HCT116 (cell line): ENCODE data around the gene KRI1. TPM values are rescaled to one million over a fixed set of nuclear protein-coding genes. Genes with fewer than 3 reads are reported as not detected.

Experiments used
- ATAC-seq: fragments of 200-7000 bp; cut with Tn5 transposase; 2 replicates; pipeline ENCODE4 v1.9.1; 2020; ENCODE audit warnings: mild to moderate bottlenecking, moderate library complexity
- BruUV-seq: library from RNA; stranded (reverse); fragments of 400-500 nt; replicated peaks from 2 replicates; lab custom pipeline; 2021; lab: Mats Ljungman, UMichigan
- CTCF ChIA-PET: fragments of 300-600 bp; sonication (Branson Sonifier 250); formaldehyde crosslinking; loops from one replicate; lab custom pipeline; 2021; ENCODE audit warnings: antibody characterized with exemption; lab: Charles Lee
- POLR2A ChIA-PET: fragments of 300-600, 350-600 bp; sonication (Branson Sonifier 250); formaldehyde crosslinking; loops from one replicate; lab custom pipeline; 2021; ENCODE audit warnings: antibody characterized with exemption; lab: Charles Lee
- RAD21 ChIA-PET, 2 experiments: fragments of 300-600 bp; sonication (Branson Sonifier 250); formaldehyde crosslinking; loops; one replicate each; lab custom pipeline; 2023; ENCODE audit warnings: low total read pairs in 2 of 2; ENCODE audit not compliant: uncharacterized antibody in 2 of 2, unreplicated experiment in 2 of 2, low non-redundant PET in 1 of 2; lab: Charles Lee
- DNase-seq: peaks from one replicate; pipeline ENCODE4 v3.0.0-alpha.2; 2010; ENCODE audit warnings: low read depth, low spot score
- H2AFZ ChIP-seq: fragments of 200-600 bp; shearing (Covaris generic), sonication (generic); 2 replicates; pipeline ENCODE4 v1.6.1; 2017; ENCODE audit warnings: low read depth, mixed run types, mixed read lengths, antibody characterized with exemption, low read length; ENCODE audit not compliant: poor library complexity, severe bottlenecking
- H3K27ac ChIP-seq: 2 replicates; pipeline ENCODE4 v1.5.1; 2012; ENCODE audit warnings: low read depth, low read length
- H3K27me3 ChIP-seq: fragments of 200-600 bp; sonication (generic); 2 replicates; pipeline ENCODE4 v1.6.1; 2016; ENCODE audit warnings: mixed run types, low read length, mixed read lengths; ENCODE audit not compliant: insufficient read depth
- H3K36me3 ChIP-seq, 2 experiments: fragments of 200-500 bp in 1 of 2; fragments of 200-600 bp in 1 of 2; sonication (Bioruptor generic) in 1 of 2; sonication (generic) in 1 of 2; 2 replicates each; pipeline versions ENCODE4 v1.5.1 to v1.6.1; 2014 to 2016; ENCODE audit warnings: low read length in 2 of 2, inconsistent platforms in 1 of 2, mixed read lengths in 1 of 2, mixed run types in 1 of 2; ENCODE audit not compliant: insufficient read depth in 2 of 2, control insufficient read depth in 1 of 2
- H3K4me1 ChIP-seq, 2 experiments: fragments of 200-600 bp in 1 of 2; sonication (generic) in 1 of 2; 2 replicates each; pipeline versions ENCODE4 v1.5.1 to v1.6.1; 2012 to 2017; ENCODE audit warnings: low read length in 2 of 2, inconsistent platforms in 1 of 2, mild to moderate bottlenecking in 1 of 2, mixed read lengths in 1 of 2, mixed run types in 1 of 2, moderate library complexity in 1 of 2; ENCODE audit not compliant: insufficient read depth in 2 of 2, control insufficient read depth in 1 of 2
- H3K4me2 ChIP-seq: fragments of 200-600 bp; sonication (generic); 2 replicates; pipeline ENCODE4 v1.6.1; 2017; ENCODE audit warnings: mixed run types, low read length, mixed read lengths
- H3K4me3 ChIP-seq, 2 experiments: fragments of 200-600 bp in 1 of 2; sonication (generic) in 1 of 2; replicated peaks in 1 of 2; 2 replicates each; pipeline ENCODE4 v1.5.1; 2011 to 2016; ENCODE audit warnings: low read length in 2 of 2, control low read depth in 1 of 2, low read depth in 1 of 2, mild to moderate bottlenecking in 1 of 2, mixed read lengths in 1 of 2, mixed run types in 1 of 2
- H3K79me2 ChIP-seq: fragments of 200-600 bp; sonication (generic); 2 replicates; pipeline ENCODE4 v1.6.1; 2017; ENCODE audit warnings: mild to moderate bottlenecking, mixed run types, low read length, moderate library complexity, mixed read lengths; ENCODE audit not compliant: insufficient read depth
- H3K9ac ChIP-seq: fragments of 200-600 bp; sonication (generic); 2 replicates; pipeline ENCODE4 v1.6.1; 2016; ENCODE audit warnings: low read length, mixed read lengths
- H3K9me2 ChIP-seq: fragments of 200-600 bp; sonication (generic), shearing (Covaris generic); 2 replicates; pipeline ENCODE4 v1.6.1; 2017; ENCODE audit warnings: mixed run types, mild to moderate bottlenecking, moderate library complexity; ENCODE audit not compliant: insufficient read depth
- H3K9me3 ChIP-seq, 2 experiments: fragments of 200-500 bp in 1 of 2; fragments of 200-600 bp in 1 of 2; sonication (Bioruptor generic) in 1 of 2; sonication (generic) in 1 of 2; 2 replicates each; pipeline ENCODE4 v1.6.1; 2014 to 2017; ENCODE audit warnings: low read length in 2 of 2, mixed read lengths in 2 of 2, inconsistent platforms in 1 of 2, low read depth in 1 of 2, mild to moderate bottlenecking in 1 of 2, mixed run types in 1 of 2, moderate library complexity in 1 of 2; ENCODE audit not compliant: control insufficient read depth in 1 of 2, insufficient read depth in 1 of 2
- H4K20me1 ChIP-seq: fragments of 200-600 bp; sonication (generic), shearing (Covaris generic); 2 replicates; pipeline ENCODE4 v1.6.1; 2017; ENCODE audit warnings: mixed run types, mild to moderate bottlenecking, moderate library complexity; ENCODE audit not compliant: insufficient read depth
- CBX3 ChIP-seq: IDR thresholded peaks from 2 replicates; pipeline ENCODE4 v1.6.1; 2012; ENCODE audit warnings: low read depth
- ELF1 ChIP-seq: IDR thresholded peaks from 2 replicates; pipeline ENCODE4 v1.6.1; 2012; ENCODE audit warnings: low read depth, borderline replicate concordance
- JUND ChIP-seq: IDR thresholded peaks from 2 replicates; pipeline ENCODE4 v1.6.1; 2012
- POLR2A ChIP-seq: IDR thresholded peaks from 2 replicates; pipeline ENCODE4 v1.7.0; 2011; ENCODE audit warnings: borderline replicate concordance; ENCODE audit not compliant: insufficient read depth, insufficient read length; ENCODE audit errors: extremely low read depth
- POLR2AphosphoS5 ChIP-seq: IDR thresholded peaks from 2 replicates; pipeline ENCODE4 v1.6.1; 2011; ENCODE audit warnings: mild to moderate bottlenecking, low read depth, low read length, moderate library complexity
- SIN3A ChIP-seq: IDR thresholded peaks from 2 replicates; pipeline ENCODE4 v1.6.1; 2012; ENCODE audit warnings: low read depth
- SP1 ChIP-seq: IDR thresholded peaks from 2 replicates; pipeline ENCODE4 v1.6.1; 2012; ENCODE audit warnings: low read depth
- TCF7L2 ChIP-seq: IDR thresholded peaks from 2 replicates; pipeline ENCODE4 v1.7.0; 2011; ENCODE audit warnings: borderline replicate concordance, inconsistent platforms; ENCODE audit not compliant: insufficient read depth, insufficient read length; ENCODE audit errors: extremely low read depth
- YY1 ChIP-seq: IDR thresholded peaks from 2 replicates; pipeline ENCODE4 v1.6.1; 2011; ENCODE audit warnings: low read length, low read depth, moderate library complexity, mild to moderate bottlenecking; ENCODE audit not compliant: insufficient replicate concordance; ENCODE audit errors: extremely low read depth
- ZFX ChIP-seq: fragments of 450-650 bp; IDR thresholded peaks from 2 replicates; pipeline ENCODE4 v1.6.1; 2017
- ZNF274 ChIP-seq: fragments of 200-500 bp; sonication (Bioruptor generic); IDR thresholded peaks from 2 replicates; pipeline ENCODE4 v1.6.1; 2014; ENCODE audit warnings: mild to moderate bottlenecking, low read depth, low read length, inconsistent platforms
- intact Hi-C: fragments of 100-400 bp; cut with micrococcal nuclease; formaldehyde crosslinking; loops from 2 replicates; pipeline ENCODE4 v1.10.0; 2022
- total RNA-seq: library from RNA; stranded (reverse); gene quantifications from one replicate; pipeline ENCODE4 v1.2.1, GENCODE V29; 2021; ENCODE audit not compliant: unreplicated experiment
- TF ChIP-seq, protein P1 (sequence below): IDR thresholded peaks from 2 replicates; pipeline ENCODE4 v1.6.1; 2012
- TF ChIP-seq, protein P2 (sequence below), 3 experiments: fragments of 200-600 bp in 1 of 3; sonication (generic) in 1 of 3; IDR thresholded peaks in 2 of 3; conservative IDR thresholded peaks in 1 of 3; 2 replicates each; pipeline ENCODE4 v1.5.1; 2012 to 2017; ENCODE audit warnings: low read depth in 2 of 3, low read length in 2 of 3, antibody characterized with exemption in 1 of 3, borderline replicate concordance in 1 of 3, control low read depth in 1 of 3, mild to moderate bottlenecking in 1 of 3, mixed read lengths in 1 of 3, mixed run types in 1 of 3, moderate library complexity in 1 of 3; ENCODE audit not compliant: insufficient read depth in 1 of 3

KRI1 gene
- total RNA-seq, 1 experiment from 2014 or later: 44.0 TPM

DNA sequence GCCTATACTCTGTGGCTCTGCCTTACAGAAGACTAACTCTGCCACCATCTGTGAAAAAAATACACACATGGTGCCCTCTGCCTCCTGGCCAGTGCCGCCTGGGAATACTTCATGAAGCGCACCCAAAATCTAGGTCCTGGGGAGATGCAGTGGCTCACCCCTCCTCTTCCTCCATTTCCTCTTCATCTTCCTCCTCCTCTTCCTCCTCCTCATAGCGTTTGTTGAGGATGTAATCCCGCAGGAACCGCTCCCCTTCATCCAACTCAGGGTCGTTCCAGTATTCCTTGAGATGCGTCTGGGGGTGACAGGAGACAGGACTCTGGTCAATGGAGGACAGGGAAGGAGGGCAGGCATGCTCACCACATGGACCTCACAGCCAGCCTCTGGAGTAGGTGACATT lies 5.7 kb downstream of the KRI1 start:
- no peaks in the 10 kb centered on the region for H3K9me3 ChIP-seq
- peaks cover 5 to 8% of the 10 kb centered on the region in 2 experiments; a peak in 3 of 4 replicates for H3K4me1 ChIP-seq
- ATAC-seq (no peak), DNase-seq (no peak)
- ChIA-PET RAD21 (no interaction called here), CTCF (no interaction called here), POLR2A (no interaction called here)
- no peak overlapping the region for H3K9ac ChIP-seq
- H3K79me2 ChIP-seq: peaks cover 23% of the 10 kb centered on the region
- intact Hi-C loops: no loop called here
- H3K27me3 ChIP-seq: no peaks in the 10 kb centered on the region
- peaks cover 15 to 51% of the 10 kb centered on the region in 2 experiments; a peak in 3 of 4 replicates for H3K36me3 ChIP-seq
- no peak overlapping the region for H3K4me2 ChIP-seq
- no TSS peak for BruUV-seq
- no peak overlapping the region for H3K27ac ChIP-seq
- no peaks in the 10 kb centered on the region for H4K20me1 ChIP-seq
- no peak overlapping the region for H3K4me3 ChIP-seq
- H3K9me2 ChIP-seq: no peaks in the 10 kb centered on the region
- H2AFZ ChIP-seq: no peak overlapping the region
- TF ChIP-seq, protein P1, sequence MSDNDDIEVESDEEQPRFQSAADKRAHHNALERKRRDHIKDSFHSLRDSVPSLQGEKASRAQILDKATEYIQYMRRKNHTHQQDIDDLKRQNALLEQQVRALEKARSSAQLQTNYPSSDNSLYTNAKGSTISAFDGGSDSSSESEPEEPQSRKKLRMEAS: no peak
- TF ChIP-seq, protein P2, sequence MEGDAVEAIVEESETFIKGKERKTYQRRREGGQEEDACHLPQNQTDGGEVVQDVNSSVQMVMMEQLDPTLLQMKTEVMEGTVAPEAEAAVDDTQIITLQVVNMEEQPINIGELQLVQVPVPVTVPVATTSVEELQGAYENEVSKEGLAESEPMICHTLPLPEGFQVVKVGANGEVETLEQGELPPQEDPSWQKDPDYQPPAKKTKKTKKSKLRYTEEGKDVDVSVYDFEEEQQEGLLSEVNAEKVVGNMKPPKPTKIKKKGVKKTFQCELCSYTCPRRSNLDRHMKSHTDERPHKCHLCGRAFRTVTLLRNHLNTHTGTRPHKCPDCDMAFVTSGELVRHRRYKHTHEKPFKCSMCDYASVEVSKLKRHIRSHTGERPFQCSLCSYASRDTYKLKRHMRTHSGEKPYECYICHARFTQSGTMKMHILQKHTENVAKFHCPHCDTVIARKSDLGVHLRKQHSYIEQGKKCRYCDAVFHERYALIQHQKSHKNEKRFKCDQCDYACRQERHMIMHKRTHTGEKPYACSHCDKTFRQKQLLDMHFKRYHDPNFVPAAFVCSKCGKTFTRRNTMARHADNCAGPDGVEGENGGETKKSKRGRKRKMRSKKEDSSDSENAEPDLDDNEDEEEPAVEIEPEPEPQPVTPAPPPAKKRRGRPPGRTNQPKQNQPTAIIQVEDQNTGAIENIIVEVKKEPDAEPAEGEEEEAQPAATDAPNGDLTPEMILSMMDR (IDR thresholded peaks at IDR 0.05 in 2 of 3, conservative IDR thresholded peaks at IDR 0.05 in 1 of 3; ENCODE audit: borderline replicate concordance in 1 of 3, insufficient read depth in 1 of 3, low read depth in 2 of 3, low read length in 2 of 3): no peak
- TF ChIP-seq ZFX: no peak

DNA sequence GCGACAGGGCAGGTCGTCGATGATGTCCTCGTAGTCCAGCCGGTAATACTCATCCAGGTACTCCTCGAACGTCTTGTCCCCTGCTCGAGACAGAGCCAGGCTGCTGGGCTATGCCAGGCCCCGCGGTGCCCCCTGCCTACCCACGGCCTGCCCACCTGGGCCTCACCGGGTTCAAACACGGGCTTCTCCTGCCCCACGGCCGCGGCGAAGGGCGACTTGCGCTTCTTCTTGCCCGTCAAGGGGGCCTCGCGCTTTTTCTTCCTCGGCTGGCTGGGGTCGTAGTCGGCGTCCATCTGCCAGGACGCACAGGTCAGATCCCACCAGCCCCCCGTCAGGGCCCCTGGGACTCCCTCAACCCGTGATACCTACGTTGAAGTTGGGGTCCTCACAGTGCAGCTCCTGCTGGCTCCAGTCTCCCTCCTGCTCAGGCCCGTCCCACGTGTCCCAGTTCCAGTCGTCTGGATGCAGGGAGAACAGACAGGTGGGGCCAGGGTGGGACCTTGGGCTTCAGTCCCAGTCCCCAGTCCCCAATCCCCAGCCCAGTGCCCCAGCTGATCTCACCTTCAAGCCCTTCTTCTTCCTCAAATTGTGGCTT lies 8.1 kb downstream of the KRI1 start:
- no peak overlapping the region for H2AFZ ChIP-seq
- POLR2A ChIA-PET: no interaction called here
- DNase-seq (no peak), ATAC-seq (no peak)
- H4K20me1 ChIP-seq: no peaks in the 10 kb centered on the region
- no peaks in the 10 kb centered on the region for H3K9me3 ChIP-seq
- CTCF ChIA-PET: interaction anchor here (0.7 kb wide), 1 partner anchor 45 kb away, joined by 3 read pairs; no protein-coding TSS in a partner anchor
- RAD21 ChIA-PET: no interaction called here
- intact Hi-C loops: no loop called here
- no peaks in the 10 kb centered on the region for H3K9me2 ChIP-seq
- no peak overlapping the region for H3K4me3 ChIP-seq
- H3K36me3 ChIP-seq: peaks cover 27 to 69% of the 10 kb centered on the region in 2 experiments; a peak in 3 of 4 replicates
- BruUV-seq: no TSS peak
- H3K79me2 ChIP-seq: peaks cover 7% of the 10 kb centered on the region
- no peaks in the 10 kb centered on the region for H3K4me1 ChIP-seq
- H3K27ac ChIP-seq: no peak overlapping the region
- no peak overlapping the region for H3K4me2 ChIP-seq
- H3K9ac ChIP-seq: no peak overlapping the region
- TF ChIP-seq POLR2A (no peak), ELF1 (no peak), SP1 (no peak), YY1 (no peak), SIN3A (no peak), JUND (no peak), ZFX (no peak), TCF7L2 (no peak), CBX3 (no peak), POLR2AphosphoS5 (no peak), ZNF274 (no peak)
- no peaks in the 10 kb centered on the region for H3K27me3 ChIP-seq
